H1 (cell line): ENCODE data around the gene TPSAB1. TPM values are rescaled to one million over a fixed set of nuclear protein-coding genes. Genes with fewer than 3 reads are reported as not detected.

ENCODE experiments used
- CBX8 ChIP-seq: fragments of 300-800, 300-1000 bp; sonication (generic); IDR thresholded peaks from 2 replicates; pipeline ENCODE4 v1.7.1; 2016; ENCODE audit warnings: low read depth, low read length, borderline replicate concordance
- polyA plus RNA-seq, 7 experiments: library from polyadenylated mRNA; depleted of rRNA in 3 of 7; stranded (reverse) in 5 of 7; unstranded in 2 of 7; fragments of >200 nt in 5 of 7; fragments of 200-250 nt in 2 of 7; gene quantifications; 1 replicate in 5 of 7; 2 replicates in 1 of 7; 4 replicates in 1 of 7; pipeline versions ENCODE4 v1.2.1 to v1.2.3, GENCODE V29; 2011 to 2013; ENCODE audit warnings: missing spikeins in 2 of 7, mixed read lengths in 2 of 7
- total RNA-seq: library from RNA; stranded (reverse); fragmentation: NEBNext Ultra II Directional; extraction: Animal tissue kit (Norgen Biotek cat#: 25700); gene quantifications from 2 replicates; pipeline ENCODE4 v1.2.1, GENCODE V29; 2021

The TPSAB1 gene
- total and polyA plus RNA-seq, 2 of the 8 experiments (the other 6 are each of a cell fraction or from before 2014, with no cell fraction given), result 0.09 TPM; not detected in 1

- TF ChIP-seq CBX8, result no peak
- TF ChIP-seq, all 59 proteins: peak for 0
Observed at GRCh38 chr16:1281517-1281916, 41.0 kb downstream of the TPSAB1 start (continued).
